ENCODE measurements around the gene FAU. TPM values are rescaled to one million over a fixed set of nuclear protein-coding genes. Genes with fewer than 3 reads are reported as not detected.
A peak's percentile ranks its signal among the peaks of the same experiment; 100 is the strongest.

FAU gene
- total RNA-seq, 2 experiments from 2014 or later, result 899 to 972 TPM

- no peaks in the 10 kb centered on the region for H3K9me3 Mint-ChIP-seq (ENCODE audit: low read depth)
- H3K4me1 Mint-ChIP-seq, result peaks cover 19% of the 10 kb centered on the region
- H3K27me3 Mint-ChIP-seq, result no peaks in the 10 kb centered on the region
- CTCF ChIA-PET, result interaction anchor here (3.7 to 9.1 kb wide), 2 partner anchors 7 to 12 kb away, joined by 16 to 114 read pairs; partner anchors contain the start of genes TM7SF2 and ZNHIT2
- no peak for DNase-seq
- peaks cover 16% of the 10 kb centered on the region for H3K36me3 Mint-ChIP-seq
- peak overlapping the region; percentile 59 for H3K27ac Mint-ChIP-seq
- H3K4me3 Mint-ChIP-seq, result no peak overlapping the region
- no peak for ATAC-seq
Observed at GRCh38 chr11:65104628-65105027, 17.3 kb downstream of the FAU start.

GRCh38 chr11:65103476-65103875 lies 18.5 kb downstream of the FAU start:
- H3K4me3 Mint-ChIP-seq, result no peak overlapping the region
- DNase-seq (no peak), ATAC-seq (no peak)
- H3K27me3 Mint-ChIP-seq, result no peaks in the 10 kb centered on the region
- no peak overlapping the region for H3K27ac Mint-ChIP-seq
- H3K36me3 Mint-ChIP-seq, result peaks cover 16% of the 10 kb centered on the region
- H3K9me3 Mint-ChIP-seq (ENCODE audit: low read depth), result no peaks in the 10 kb centered on the region
- CTCF ChIA-PET, result interaction anchor here (0.7 to 9.1 kb wide), 3 partner anchors 8 to 91 kb away, joined by 3 to 114 read pairs (median 16); partner anchors contain the start of genes TM7SF2 and ZNHIT2
- peaks cover 23% of the 10 kb centered on the region for H3K4me1 Mint-ChIP-seq

GRCh38 chr11:65102142-65103095 lies 19.5 kb downstream of the FAU start:
- no peak overlapping the region for H3K27ac Mint-ChIP-seq
- no peaks in the 10 kb centered on the region for H3K27me3 Mint-ChIP-seq
- ATAC-seq (no peak), DNase-seq (no peak)
- H3K4me1 Mint-ChIP-seq, result peaks cover 27% of the 10 kb centered on the region
- H3K4me3 Mint-ChIP-seq, result no peak overlapping the region
- no peaks in the 10 kb centered on the region for H3K9me3 Mint-ChIP-seq (ENCODE audit: low read depth)
- CTCF ChIA-PET, result interaction anchor here (1.6 to 9.1 kb wide), 3 partner anchors 9 to 79 kb away, joined by 3 to 114 read pairs (median 16); partner anchors contain the start of genes CAPN1, TM7SF2 and ZNHIT2
- H3K36me3 Mint-ChIP-seq, result peaks cover 19% of the 10 kb centered on the region

- no peaks in the 10 kb centered on the region for H3K9me3 Mint-ChIP-seq (ENCODE audit: low read depth)
- DNase-seq (no peak), ATAC-seq (no peak)
- H3K27me3 Mint-ChIP-seq, result no peaks in the 10 kb centered on the region
- peaks cover 13% of the 10 kb centered on the region for H3K36me3 Mint-ChIP-seq
- no peak overlapping the region for H3K4me3 Mint-ChIP-seq
- CTCF ChIA-PET, result interaction anchor here (9.1 kb wide), 1 partner anchor 11 kb away, joined by 114 read pairs; the partner anchor contains the start of gene TM7SF2
- peak overlapping the region; percentile 15 for H3K27ac Mint-ChIP-seq
- H3K4me1 Mint-ChIP-seq, result peaks cover 33% of the 10 kb centered on the region
Observed at GRCh38 chr11:65100674-65101350, 21.1 kb downstream of the FAU start.

- H3K4me3 Mint-ChIP-seq, result peak overlapping the region; percentile 94
- peaks cover 21% of the 10 kb centered on the region for H3K4me1 Mint-ChIP-seq
- DNase-seq, result no peak
- peaks cover 6% of the 10 kb centered on the region for H3K36me3 Mint-ChIP-seq
- H3K27ac Mint-ChIP-seq, result peak overlapping the region; percentile 96
- no peak for ATAC-seq
- CTCF ChIA-PET, result interaction anchor here (0.5 to 9.1 kb wide), 10 partner anchors 11 to 83 kb away, joined by 3 to 114 read pairs (median 4); partner anchors contain the start of genes ARL2, CDCA5, FAU and MRPL49
- no peaks in the 10 kb centered on the region for H3K9me3 Mint-ChIP-seq (ENCODE audit: low read depth)
- no peaks in the 10 kb centered on the region for H3K27me3 Mint-ChIP-seq
Observed at GRCh38 chr11:65096926-65097325, 25.0 kb downstream of the FAU start.

- Mint-ChIP-seq H3K9me3 (ENCODE audit: low read depth) (no peaks in the 10 kb centered on the region), H3K27ac (peak within 1 kb of the TSS; percentile 96), H3K36me3 (peaks cover 6% of the 10 kb centered on the region), H3K4me3 (peak within 1 kb of the TSS; percentile 94), H3K4me1 (peaks cover 21% of the 10 kb centered on the region), H3K27me3 (no peaks in the 10 kb centered on the region)
- CTCF ChIA-PET, result interaction anchor here (0.5 to 9.1 kb wide), 9 partner anchors 11 to 83 kb away, joined by 3 to 114 read pairs (median 4); partner anchors contain the start of genes ARL2, CDCA5, FAU and MRPL49
- DNase-seq, result peak; percentile 94
- peak; percentile 96 for ATAC-seq
Observed at GRCh38 chr11:65095974-65096806, 25.7 kb downstream of the FAU start, which contains the start of gene VPS51. Gene VPS51 (plus strand): TSS chr11:65096214. CDS start chr11:65096251, 37 bp downstream.

GRCh38 chr11:65095427-65095826 lies 26.5 kb downstream of the FAU start:
- H3K4me3 Mint-ChIP-seq, result peak overlapping the region; percentile 94
- H3K4me1 Mint-ChIP-seq, result peaks cover 21% of the 10 kb centered on the region
- ATAC-seq, result no peak
- H3K9me3 Mint-ChIP-seq (ENCODE audit: low read depth), result no peaks in the 10 kb centered on the region
- peak overlapping the region; percentile 96 for H3K27ac Mint-ChIP-seq
- peaks cover 6% of the 10 kb centered on the region for H3K36me3 Mint-ChIP-seq
- H3K27me3 Mint-ChIP-seq, result no peaks in the 10 kb centered on the region
- no peak for DNase-seq
- CTCF ChIA-PET, result interaction anchor here (1.2 to 3.8 kb wide), 7 partner anchors 10 to 82 kb away, joined by 3 to 23 read pairs (median 8); partner anchors contain the start of genes ARL2, TM7SF2 and ZNHIT2

- Mint-ChIP-seq H3K27ac (no peak overlapping the region), H3K4me1 (peaks cover 6% of the 10 kb centered on the region), H3K4me3 (no peak overlapping the region), H3K36me3 (peaks cover 11% of the 10 kb centered on the region), H3K9me3 (ENCODE audit: low read depth) (no peaks in the 10 kb centered on the region), H3K27me3 (no peaks in the 10 kb centered on the region)
- no peak for DNase-seq
- ATAC-seq, result no peak
- CTCF ChIA-PET, result interaction anchor here (0.9 to 1.8 kb wide), 3 partner anchors 12 to 26 kb away, joined by 3 to 5 read pairs (median 4); partner anchors contain the start of gene TM7SF2
Observed at GRCh38 chr11:65090628-65091027, 31.3 kb downstream of the FAU start.

- Mint-ChIP-seq H3K36me3 (peaks cover 13% of the 10 kb centered on the region), H3K27ac (peak overlapping the region; percentile 15), H3K4me1 (peaks cover 13% of the 10 kb centered on the region), H3K4me3 (no peak overlapping the region), H3K9me3 (ENCODE audit: low read depth) (no peaks in the 10 kb centered on the region), H3K27me3 (no peaks in the 10 kb centered on the region)
- DNase-seq (no peak), ATAC-seq (no peak)
- CTCF ChIA-PET, result interaction anchor here (1.0 to 1.8 kb wide), 3 partner anchors 21 to 27 kb away, joined by 3 to 5 read pairs (median 3); partner anchors contain the start of gene TM7SF2
Observed at GRCh38 chr11:65089621-65090020, 32.3 kb downstream of the FAU start.

- Mint-ChIP-seq H3K36me3 (peaks cover 21% of the 10 kb centered on the region), H3K27me3 (peaks cover 2% of the 10 kb centered on the region), H3K27ac (no peak overlapping the region), H3K4me1 (peaks cover 22% of the 10 kb centered on the region), H3K9me3 (ENCODE audit: low read depth) (no peaks in the 10 kb centered on the region), H3K4me3 (no peak overlapping the region)
- CTCF ChIA-PET, result no interaction called here
- no peak for ATAC-seq
- no peak for DNase-seq
Observed at GRCh38 chr11:65087827-65088226, 34.1 kb downstream of the FAU start.

GRCh38 chr11:65087216-65087615 lies 34.7 kb downstream of the FAU start:
- H3K9me3 Mint-ChIP-seq (ENCODE audit: low read depth), result no peaks in the 10 kb centered on the region
- no peak overlapping the region for H3K27ac Mint-ChIP-seq
- DNase-seq, result no peak
- no peak for ATAC-seq
- peaks cover 24% of the 10 kb centered on the region for H3K36me3 Mint-ChIP-seq
- peaks cover 27% of the 10 kb centered on the region for H3K4me1 Mint-ChIP-seq
- H3K4me3 Mint-ChIP-seq, result no peak overlapping the region
- H3K27me3 Mint-ChIP-seq, result peaks cover 2% of the 10 kb centered on the region
- CTCF ChIA-PET, result interaction anchor here (1.2 kb wide), 1 partner anchor 25 kb away, joined by 5 read pairs; the partner anchor contains the start of gene TM7SF2

GRCh38 chr11:65086809-65087208 lies 35.1 kb downstream of the FAU start:
- Mint-ChIP-seq H3K4me3 (no peak overlapping the region), H3K9me3 (ENCODE audit: low read depth) (no peaks in the 10 kb centered on the region), H3K36me3 (peaks cover 27% of the 10 kb centered on the region), H3K27me3 (peaks cover 2% of the 10 kb centered on the region), H3K27ac (peak overlapping the region; percentile 34), H3K4me1 (peaks cover 31% of the 10 kb centered on the region)
- DNase-seq (no peak), ATAC-seq (no peak)
- CTCF ChIA-PET, result interaction anchor here (1.2 kb wide), 2 partner anchors 26 to 31 kb away, joined by 3 to 5 read pairs; partner anchors contain the start of genes TM7SF2 and ZNHIT2
